ENCODE data around the gene ERG28. TPM values are rescaled to one million over a fixed set of nuclear protein-coding genes. Genes with fewer than 3 reads are reported as not detected.
A peak's percentile ranks its signal among the peaks of the same experiment; 100 is the strongest.

ERG28 gene, protein sequence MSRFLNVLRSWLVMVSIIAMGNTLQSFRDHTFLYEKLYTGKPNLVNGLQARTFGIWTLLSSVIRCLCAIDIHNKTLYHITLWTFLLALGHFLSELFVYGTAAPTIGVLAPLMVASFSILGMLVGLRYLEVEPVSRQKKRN
- 10 to 100 TPM; 18.5 to 18.8 TPM for total RNA-seq
- 31.4 TPM for polyA plus RNA-seq

DNA sequence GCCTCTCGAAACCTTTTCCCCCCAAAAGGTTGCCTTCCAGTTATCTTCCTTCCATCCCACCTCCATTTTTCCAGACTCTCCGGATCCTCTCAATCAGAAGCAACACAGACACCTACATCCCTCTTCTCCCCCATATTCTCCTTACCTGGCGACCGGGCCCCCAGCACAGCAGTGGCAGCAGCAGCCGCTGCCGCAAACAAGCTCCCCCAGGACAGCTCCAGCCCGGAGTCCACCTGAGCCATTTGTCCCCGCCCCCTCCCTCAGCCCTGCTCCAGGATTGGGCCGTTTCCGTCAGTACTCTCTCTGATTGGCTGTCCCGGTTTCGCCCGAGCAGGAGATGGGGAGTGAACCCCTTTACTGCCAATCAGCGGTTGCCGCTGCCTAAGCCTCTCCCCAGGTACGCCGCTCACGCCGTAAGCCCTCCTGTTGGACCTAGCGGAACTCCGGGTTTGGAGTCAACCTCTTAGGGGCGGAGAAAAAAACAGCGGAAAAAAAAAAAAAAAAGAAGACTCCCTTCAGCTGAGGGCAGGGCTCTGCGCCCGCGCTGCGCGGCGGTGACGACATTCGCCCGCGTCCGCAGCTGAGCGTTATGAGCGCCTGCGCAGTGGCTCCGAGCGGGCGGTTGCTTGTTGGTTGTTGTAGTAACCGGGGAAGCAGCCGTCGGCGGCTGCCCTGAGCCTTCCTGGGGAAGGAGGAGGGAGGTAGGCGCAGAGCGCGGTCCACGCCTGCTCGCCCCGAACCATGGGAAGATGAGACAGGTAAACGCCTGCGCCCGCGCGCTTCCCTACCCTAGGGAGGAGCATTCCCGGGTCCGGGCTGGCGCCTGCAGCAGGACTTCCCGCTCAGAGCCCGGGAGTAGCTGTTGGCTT is at the start of gene ERG28, which contains the start of gene TTLL5:
TSS of gene ERG28 (minus strand) at position 247 of the 869 bp plus-strand sequence. CDS start 3,374 bp downstream, outside the sequence.
TSS of gene TTLL5 (plus strand) at position 617 of the 869 bp plus-strand sequence. CDS start 1,904 bp downstream, outside the sequence.
- Mint-ChIP-seq H3K4me1 (peaks cover 22 to 53% (median 41%) of the 10 kb centered on the region in 3 donors), H3K9me3 (no peaks in the 10 kb centered on the region)

DNA sequence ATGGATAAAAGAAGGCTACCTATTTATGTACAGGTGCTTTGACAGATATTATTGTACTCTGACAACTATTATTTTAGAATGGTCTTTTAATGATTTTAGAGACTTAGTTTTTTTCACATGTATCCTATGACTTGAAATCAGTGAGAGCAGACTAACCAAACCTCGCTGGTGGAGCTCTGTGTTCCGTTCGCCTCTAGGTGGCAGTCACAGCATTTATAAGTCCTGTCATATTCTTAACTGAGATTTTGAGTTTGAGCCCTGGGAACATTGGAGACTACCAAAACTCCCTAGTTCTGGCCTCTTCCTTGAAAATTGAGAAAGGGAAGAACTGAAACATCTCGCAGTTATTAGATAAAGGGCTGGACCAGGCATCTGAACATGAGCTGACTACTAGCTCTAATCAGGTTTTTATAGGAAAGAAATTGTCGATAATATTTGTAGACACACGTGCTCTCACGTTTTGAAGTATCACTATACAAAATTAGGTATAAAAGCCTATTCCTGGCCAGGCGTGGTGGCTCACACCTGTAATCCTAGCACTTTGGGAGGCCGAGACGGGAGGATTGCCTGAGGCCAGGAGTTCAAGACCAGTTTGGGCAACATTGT is 48.6 kb upstream of the ERG28 start:
- no peak overlapping the region for H3K4me3 Mint-ChIP-seq
- H3K36me3 ChIP-seq (ENCODE audit: insufficient read depth, low read length) = no peaks in the 10 kb centered on the region
- H3K27me3 Mint-ChIP-seq = no peaks in the 10 kb centered on the region
- DNase-seq = peak; percentile 15 to 60 (median 33)
- POLR2A ChIA-PET = interaction anchor here (0.6 to 1.4 kb wide), 2 partner anchors 233 to 274 kb away, joined by 4 to 7 read pairs; no protein-coding TSS in a partner anchor
- no peak overlapping the region for H3K27ac Mint-ChIP-seq
- H3K27ac ChIP-seq (ENCODE audit: low read depth, low read length) = no peak overlapping the region
- no peaks in the 10 kb centered on the region for H3K9me3 ChIP-seq (ENCODE audit: low read length)
- CTCF ChIA-PET = interaction anchor here (0.6 to 7.7 kb wide), 10 partner anchors 9 to 280 kb away, joined by 3 to 71 read pairs (median 4); partner anchors contain the start of genes IFT43 and TGFB3
- no peaks in the 10 kb centered on the region for H3K9me3 Mint-ChIP-seq
- no peaks in the 10 kb centered on the region for H3K4me1 ChIP-seq (ENCODE audit: insufficient read depth, low read length)
- peaks cover 0 to 40% (median 17%) of the 10 kb centered on the region in 3 donors for H3K36me3 Mint-ChIP-seq
- H3K27me3 ChIP-seq (ENCODE audit: insufficient read depth, low read length, poor library complexity, severe bottlenecking) = no peaks in the 10 kb centered on the region
- H3K4me3 ChIP-seq (ENCODE audit: low read length) = no peak overlapping the region
- no peaks in the 10 kb centered on the region for H3K4me1 Mint-ChIP-seq

More for the DNA sequence above, at the start of gene ERG28, which contains the start of gene TTLL5:
- Histone ChIP-seq H3K4me1 (ENCODE audit: insufficient read depth, low read length) (no peaks in the 10 kb centered on the region), H3K9me3 (ENCODE audit: low read length) (no peaks in the 10 kb centered on the region), H3K27me3 (ENCODE audit: insufficient read depth, low read length, poor library complexity, severe bottlenecking) (no peaks in the 10 kb centered on the region), H3K36me3 (ENCODE audit: insufficient read depth, low read length) (no peaks in the 10 kb centered on the region), H3K27ac (ENCODE audit: low read depth, low read length) (peak within 1 kb of the TSS; percentile 97), H3K4me3 (ENCODE audit: low read length) (peak within 1 kb of the TSS; percentile 89)
- DNase-seq = peak; percentile 92 to 97 (median 96)
- CTCF ChIA-PET = interaction anchor here (0.6 to 12.0 kb wide), 3 partner anchors 26 to 321 kb away, joined by 3 to 178 read pairs (median 4); partner anchors contain the start of genes FLVCR2 and TGFB3
- H3K4me3 Mint-ChIP-seq = peak within 1 kb of the TSS; percentile 89 to 98 (median 95)
- H3K27me3 Mint-ChIP-seq = peaks cover 0 to 4% of the 10 kb centered on the region in 2 donors
- H3K27ac Mint-ChIP-seq = peak within 1 kb of the TSS; percentile 89 to 100 (median 96)
- POLR2A ChIA-PET = interaction anchor here (0.6 to 1.4 kb wide), 7 partner anchors 94 to 898 kb away, joined by 3 to 10 read pairs (median 3); partner anchors contain the start of genes TGFB3 and YLPM1
- peaks cover 0 to 49% (median 6%) of the 10 kb centered on the region in 3 donors for H3K36me3 Mint-ChIP-seq

DNA sequence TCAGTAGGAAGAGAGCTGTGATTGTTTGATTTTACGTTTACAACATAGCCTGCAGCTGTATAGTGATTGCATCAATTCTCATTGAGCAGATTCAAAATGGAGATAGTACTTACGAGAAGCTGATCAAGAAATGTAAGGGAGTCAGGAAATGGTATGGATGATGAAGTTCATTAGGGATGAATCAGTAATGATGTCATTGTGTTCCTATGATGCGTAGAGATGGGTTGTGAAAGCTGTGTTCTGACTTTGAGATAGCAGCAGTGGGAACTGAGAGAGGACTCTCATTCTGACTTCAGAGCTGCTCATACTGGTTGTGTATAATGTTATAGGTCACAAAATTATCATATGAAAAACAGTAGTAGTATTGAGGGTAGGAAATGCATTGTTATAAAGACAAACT is 44.3 kb upstream of the ERG28 start:
- Histone ChIP-seq H3K4me1 (ENCODE audit: insufficient read depth, low read length) (no peaks in the 10 kb centered on the region), H3K4me3 (ENCODE audit: low read length) (no peak overlapping the region), H3K9me3 (ENCODE audit: low read length) (no peaks in the 10 kb centered on the region), H3K27me3 (ENCODE audit: insufficient read depth, low read length, poor library complexity, severe bottlenecking) (no peaks in the 10 kb centered on the region), H3K36me3 (ENCODE audit: insufficient read depth, low read length) (no peaks in the 10 kb centered on the region), H3K27ac (ENCODE audit: low read depth, low read length) (no peak overlapping the region)
- peak overlapping the region in 1 of 8 donors; percentile 91 for H3K27ac Mint-ChIP-seq
- H3K4me3 Mint-ChIP-seq = no peak overlapping the region
- DNase-seq = no peak
- H3K9me3 Mint-ChIP-seq = no peaks in the 10 kb centered on the region
- no peaks in the 10 kb centered on the region for H3K27me3 Mint-ChIP-seq
- no peaks in the 10 kb centered on the region for H3K4me1 Mint-ChIP-seq
- H3K36me3 Mint-ChIP-seq = peaks cover 5 to 62% (median 19%) of the 10 kb centered on the region in 3 donors
- POLR2A ChIA-PET = no interaction called here
- CTCF ChIA-PET = interaction anchor here (1.0 to 2.1 kb wide), 3 partner anchors 17 to 281 kb away, joined by 3 to 7 read pairs (median 4); partner anchors contain the start of genes IFT43 and TGFB3

DNA sequence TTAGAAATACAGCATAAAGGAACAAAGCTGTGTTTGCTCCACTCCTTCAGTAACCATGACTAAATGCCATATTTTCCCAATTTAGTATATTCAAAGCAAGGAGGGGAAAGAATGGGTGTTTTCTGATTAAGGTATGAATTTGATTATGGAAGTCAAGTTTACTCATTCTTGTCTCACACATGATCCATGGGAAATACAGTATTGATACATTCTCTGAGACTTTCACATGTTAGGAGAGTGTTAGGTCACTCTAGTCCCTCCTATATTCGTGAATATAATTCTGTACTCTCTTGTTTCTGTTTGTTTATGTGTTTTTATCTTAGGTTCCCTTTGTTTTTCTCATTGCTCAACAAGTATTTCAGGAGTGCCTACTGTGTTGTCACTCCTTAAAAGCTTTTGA is 42.8 kb upstream of the ERG28 start:
- no peaks in the 10 kb centered on the region for H3K9me3 Mint-ChIP-seq
- POLR2A ChIA-PET = no interaction called here
- H3K4me3 ChIP-seq (ENCODE audit: low read length) = no peak overlapping the region
- no peaks in the 10 kb centered on the region for H3K4me1 Mint-ChIP-seq
- H3K27me3 ChIP-seq (ENCODE audit: insufficient read depth, low read length, poor library complexity, severe bottlenecking) = no peaks in the 10 kb centered on the region
- no peaks in the 10 kb centered on the region for H3K9me3 ChIP-seq (ENCODE audit: low read length)
- H3K27me3 Mint-ChIP-seq = no peaks in the 10 kb centered on the region
- H3K36me3 ChIP-seq (ENCODE audit: insufficient read depth, low read length) = peaks cover 9% of the 10 kb centered on the region
- DNase-seq = no peak
- H3K4me3 Mint-ChIP-seq = no peak overlapping the region
- no peak overlapping the region for H3K27ac ChIP-seq (ENCODE audit: low read depth, low read length)
- peak overlapping the region in 1 of 8 donors; percentile 15 for H3K27ac Mint-ChIP-seq
- peaks cover 11 to 71% (median 25%) of the 10 kb centered on the region in 3 donors for H3K36me3 Mint-ChIP-seq
- CTCF ChIA-PET = no interaction called here
- no peaks in the 10 kb centered on the region for H3K4me1 ChIP-seq (ENCODE audit: insufficient read depth, low read length)

DNA sequence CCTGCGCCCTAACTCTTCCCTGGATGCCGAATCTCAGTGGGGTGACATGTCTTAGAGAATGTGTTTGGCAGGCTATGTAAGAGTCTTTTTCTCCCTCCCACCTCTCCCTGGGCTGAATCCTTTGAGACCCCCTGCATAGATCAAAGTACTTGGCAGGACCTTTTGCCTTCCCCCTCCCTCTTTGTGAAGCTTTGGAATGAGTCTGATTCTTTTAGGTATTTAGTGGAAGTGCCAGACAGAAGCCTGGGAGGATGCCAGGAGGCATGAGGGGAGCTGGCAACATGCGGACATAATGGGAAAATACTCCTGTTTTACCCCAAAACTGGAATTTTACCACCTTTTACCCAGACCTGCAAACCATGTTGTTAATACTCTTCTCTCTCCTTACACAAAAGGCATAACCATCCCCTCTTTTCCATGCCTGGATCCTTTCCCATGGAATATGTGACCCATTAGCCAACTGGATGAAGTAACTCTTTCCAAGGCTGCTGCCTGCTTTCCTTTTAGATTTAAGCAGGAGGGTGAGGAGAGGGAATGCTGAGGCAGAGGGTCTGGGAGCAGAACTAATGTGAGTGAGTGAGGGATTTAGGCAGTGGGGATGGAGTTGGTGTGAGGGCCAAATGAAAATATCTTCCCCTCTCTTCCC is 42.1 kb upstream of the ERG28 start:
- no peak overlapping the region for H3K27ac Mint-ChIP-seq
- no peaks in the 10 kb centered on the region for H3K27me3 Mint-ChIP-seq
- POLR2A ChIA-PET = no interaction called here
- DNase-seq = no peak
- H3K27ac ChIP-seq (ENCODE audit: low read depth, low read length) = no peak overlapping the region
- CTCF ChIA-PET = interaction anchor here (1.2 kb wide), 1 partner anchor 280 kb away, joined by 3 read pairs; no protein-coding TSS in a partner anchor
- peaks cover 11 to 74% (median 27%) of the 10 kb centered on the region in 3 donors for H3K36me3 Mint-ChIP-seq
- H3K27me3 ChIP-seq (ENCODE audit: insufficient read depth, low read length, poor library complexity, severe bottlenecking) = no peaks in the 10 kb centered on the region
- H3K36me3 ChIP-seq (ENCODE audit: insufficient read depth, low read length) = peaks cover 9% of the 10 kb centered on the region
- H3K4me1 ChIP-seq (ENCODE audit: insufficient read depth, low read length) = no peaks in the 10 kb centered on the region
- no peaks in the 10 kb centered on the region for H3K4me1 Mint-ChIP-seq
- H3K9me3 Mint-ChIP-seq = no peaks in the 10 kb centered on the region
- no peaks in the 10 kb centered on the region for H3K9me3 ChIP-seq (ENCODE audit: low read length)
- H3K4me3 Mint-ChIP-seq = no peak overlapping the region
- no peak overlapping the region for H3K4me3 ChIP-seq (ENCODE audit: low read length)

- Mint-ChIP-seq H3K36me3 (peaks cover 11 to 71% (median 25%) of the 10 kb centered on the region in 3 donors), H3K4me1 (no peaks in the 10 kb centered on the region), H3K9me3 (no peaks in the 10 kb centered on the region), H3K27me3 (no peaks in the 10 kb centered on the region), H3K4me3 (no peak overlapping the region), H3K27ac (no peak overlapping the region)
- H3K4me1 ChIP-seq (ENCODE audit: insufficient read depth, low read length) = no peaks in the 10 kb centered on the region
- H3K27ac ChIP-seq (ENCODE audit: low read depth, low read length) = no peak overlapping the region
- ChIA-PET CTCF (interaction anchor here (1.2 kb wide), 1 partner anchor 280 kb away, joined by 3 read pairs; no protein-coding TSS in a partner anchor), POLR2A (no interaction called here)
- H3K4me3 ChIP-seq (ENCODE audit: low read length) = no peak overlapping the region
- H3K27me3 ChIP-seq (ENCODE audit: insufficient read depth, low read length, poor library complexity, severe bottlenecking) = no peaks in the 10 kb centered on the region
- no peaks in the 10 kb centered on the region for H3K9me3 ChIP-seq (ENCODE audit: low read length)
- no peak for DNase-seq
- H3K36me3 ChIP-seq (ENCODE audit: insufficient read depth, low read length) = peaks cover 9% of the 10 kb centered on the region
Observed at GRCh38 chr14:75702122-75702521, 41.4 kb upstream of the ERG28 start.

GRCh38 chr14:75700295-75700694 is 39.6 kb upstream of the ERG28 start:
- Mint-ChIP-seq H3K36me3 (peaks cover 22 to 72% (median 25%) of the 10 kb centered on the region in 3 donors), H3K4me1 (no peaks in the 10 kb centered on the region), H3K4me3 (no peak overlapping the region), H3K9me3 (peaks cover 0 to 6% (median 2%) of the 10 kb centered on the region in 5 donors), H3K27ac (no peak overlapping the region), H3K27me3 (no peaks in the 10 kb centered on the region)
- no peak for DNase-seq
- H3K27me3 ChIP-seq (ENCODE audit: insufficient read depth, low read length, poor library complexity, severe bottlenecking) = no peaks in the 10 kb centered on the region
- H3K9me3 ChIP-seq (ENCODE audit: low read length) = no peaks in the 10 kb centered on the region
- ChIA-PET POLR2A (no interaction called here), CTCF (interaction anchor here (1.0 to 1.4 kb wide), 2 partner anchors 9 to 281 kb away, joined by 3 to 5 read pairs; partner anchors contain the start of gene TGFB3)
- H3K4me1 ChIP-seq (ENCODE audit: insufficient read depth, low read length) = no peaks in the 10 kb centered on the region
- H3K36me3 ChIP-seq (ENCODE audit: insufficient read depth, low read length) = peaks cover 9% of the 10 kb centered on the region
- no peak overlapping the region for H3K4me3 ChIP-seq (ENCODE audit: low read length)
- no peak overlapping the region for H3K27ac ChIP-seq (ENCODE audit: low read depth, low read length)
